K562 (cell line): ENCODE measurements around the gene DCAF12.

Source experiments
- ARID1B ChIP-seq: fragments of 450-650 bp; IDR thresholded peaks from 2 replicates; pipeline ENCODE4 v1.6.1; 2016; ENCODE audit warnings: antibody characterized with exemption, mild to moderate bottlenecking, inconsistent platforms
- EHMT2 ChIP-seq: fragments of 450-650 bp; IDR thresholded peaks from 2 replicates; pipeline ENCODE4 v1.6.1; 2018; ENCODE audit warnings: antibody characterized with exemption
- POLR2AphosphoS5 ChIP-seq: IDR thresholded peaks from 2 replicates; pipeline ENCODE4 v1.6.1; 2011; ENCODE audit warnings: mild to moderate bottlenecking, low read depth, low read length, moderate library complexity; ENCODE audit not compliant: control insufficient read depth, insufficient read depth
- ZNF263 ChIP-seq: sonication (generic); formaldehyde crosslinking; IDR thresholded peaks from 2 replicates; pipeline ENCODE4 v1.8.0; 2022; ENCODE audit warnings: mild to moderate bottlenecking, missing genetic modification reagents, borderline replicate concordance

- TF ChIP-seq ARID1B, result no peak
- no peak for TF ChIP-seq POLR2AphosphoS5
- no peak for TF ChIP-seq ZNF263 (CRISPR knock-in tag)
- TF ChIP-seq EHMT2, result no peak
Measured at GRCh38 chr9:34037626-34038025, 88.9 kb downstream of the DCAF12 start.
